Measurements from ENCODE around the gene ASPA.

DNA sequence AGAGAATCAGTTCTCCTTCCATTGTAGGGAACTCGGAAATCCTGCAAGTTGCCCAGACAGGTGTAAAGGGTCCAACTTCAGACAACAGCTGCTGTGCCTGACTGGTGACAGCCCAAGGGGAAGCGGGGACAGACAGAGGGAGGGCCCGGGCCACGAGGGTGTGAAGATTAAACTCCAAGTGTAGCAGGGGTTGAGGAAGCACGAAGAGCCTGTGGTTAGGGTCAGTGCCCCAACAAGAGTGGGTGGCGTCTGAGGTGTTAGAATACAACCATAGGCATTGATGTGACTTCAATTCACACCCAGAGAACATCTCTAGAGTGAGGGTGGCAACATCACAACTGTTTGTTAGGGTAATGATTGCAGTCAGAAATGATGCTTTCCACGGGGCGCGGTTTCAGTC lies 39.1 kb downstream of the ASPA start:
- TF ChIP-seq, protein P1, sequence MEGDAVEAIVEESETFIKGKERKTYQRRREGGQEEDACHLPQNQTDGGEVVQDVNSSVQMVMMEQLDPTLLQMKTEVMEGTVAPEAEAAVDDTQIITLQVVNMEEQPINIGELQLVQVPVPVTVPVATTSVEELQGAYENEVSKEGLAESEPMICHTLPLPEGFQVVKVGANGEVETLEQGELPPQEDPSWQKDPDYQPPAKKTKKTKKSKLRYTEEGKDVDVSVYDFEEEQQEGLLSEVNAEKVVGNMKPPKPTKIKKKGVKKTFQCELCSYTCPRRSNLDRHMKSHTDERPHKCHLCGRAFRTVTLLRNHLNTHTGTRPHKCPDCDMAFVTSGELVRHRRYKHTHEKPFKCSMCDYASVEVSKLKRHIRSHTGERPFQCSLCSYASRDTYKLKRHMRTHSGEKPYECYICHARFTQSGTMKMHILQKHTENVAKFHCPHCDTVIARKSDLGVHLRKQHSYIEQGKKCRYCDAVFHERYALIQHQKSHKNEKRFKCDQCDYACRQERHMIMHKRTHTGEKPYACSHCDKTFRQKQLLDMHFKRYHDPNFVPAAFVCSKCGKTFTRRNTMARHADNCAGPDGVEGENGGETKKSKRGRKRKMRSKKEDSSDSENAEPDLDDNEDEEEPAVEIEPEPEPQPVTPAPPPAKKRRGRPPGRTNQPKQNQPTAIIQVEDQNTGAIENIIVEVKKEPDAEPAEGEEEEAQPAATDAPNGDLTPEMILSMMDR (IDR thresholded peaks at IDR 0.05), result no peak
- TF ChIP-seq POLR2A (IDR thresholded peaks at IDR 0.05), result no peak
